IgD-negative memory B cell (primary cell): ENCODE results near the gene LRRC10. TPM values are rescaled to one million over a fixed set of nuclear protein-coding genes. Genes with fewer than 3 reads are reported as not detected.

Experiments
- H3K27ac Mint-ChIP-seq, 3 donors: one replicate each; pipeline ENCODE4 v1.8.0; 2020 to 2022; ENCODE audit warnings: mild to moderate bottlenecking in 3 of 3, mixed read lengths in 3 of 3, moderate library complexity in 1 of 3
- H3K27me3 Mint-ChIP-seq: one replicate; pipeline ENCODE4 v1.8.0; 2021; ENCODE audit warnings: mixed read lengths
- H3K36me3 Mint-ChIP-seq: one replicate; pipeline ENCODE4 v1.8.0; 2020; ENCODE audit warnings: mild to moderate bottlenecking, mixed read lengths
- H3K4me1 Mint-ChIP-seq, 3 donors: one replicate each; pipeline ENCODE4 v1.8.0; 2020 to 2022; ENCODE audit warnings: mixed read lengths in 3 of 3, mild to moderate bottlenecking in 1 of 3
- H3K4me3 Mint-ChIP-seq, 4 donors: one replicate each; pipeline ENCODE4 v1.8.0; 2020 to 2022; ENCODE audit warnings: mild to moderate bottlenecking in 4 of 4, mixed read lengths in 4 of 4, moderate library complexity in 3 of 4
- H3K9me3 Mint-ChIP-seq, 3 donors: one replicate each; pipeline ENCODE4 v1.8.0; 2020 to 2021; ENCODE audit warnings: mixed read lengths in 3 of 3, mild to moderate bottlenecking in 1 of 3
- polyA plus RNA-seq: library from polyadenylated mRNA; unstranded; fragments of 300-500 nt; fragmentation: Illumina TruSeq; gene quantifications from one replicate; pipeline ENCODE4 v1.2.3, GENCODE V29; 2021

LRRC10 gene
- polyA plus RNA-seq, 1 donor from 2014 or later = not detected

GRCh38 chr12:69600804-69601203 lies 9.9 kb downstream of the LRRC10 start:
- H3K36me3 Mint-ChIP-seq = peaks cover 18% of the 10 kb centered on the region

GRCh38 chr12:69598174-69598753 lies 12.4 kb downstream of the LRRC10 start:
- H3K9me3 Mint-ChIP-seq = no peaks in the 10 kb centered on the region
- no peaks in the 10 kb centered on the region for H3K27me3 Mint-ChIP-seq
- peaks cover 19% of the 10 kb centered on the region for H3K36me3 Mint-ChIP-seq
- H3K4me3 Mint-ChIP-seq = no peak overlapping the region
- peaks cover 0 to 1% (median 0%) of the 10 kb centered on the region in 3 donors for H3K4me1 Mint-ChIP-seq
- H3K27ac Mint-ChIP-seq = peak overlapping the region in 1 of 3 donors; percentile 13

More at GRCh38 chr12:69600804-69601203, 9.9 kb downstream of the LRRC10 start:
- Mint-ChIP-seq H3K9me3 (no peaks in the 10 kb centered on the region), H3K4me1 (peaks cover 0 to 1% (median 0%) of the 10 kb centered on the region in 3 donors), H3K27ac (no peak overlapping the region), H3K27me3 (no peaks in the 10 kb centered on the region), H3K4me3 (no peak overlapping the region)

GRCh38 chr12:69595689-69596088 lies 15.0 kb downstream of the LRRC10 start:
- Mint-ChIP-seq H3K9me3 (no peaks in the 10 kb centered on the region), H3K27ac (no peak overlapping the region), H3K36me3 (peaks cover 14% of the 10 kb centered on the region), H3K4me1 (peaks cover 0 to 3% (median 0%) of the 10 kb centered on the region in 3 donors), H3K27me3 (no peaks in the 10 kb centered on the region), H3K4me3 (no peak overlapping the region)

GRCh38 chr12:69589082-69589481 lies 21.6 kb downstream of the LRRC10 start:
- Mint-ChIP-seq H3K4me1 (peaks cover 5 to 12% (median 6%) of the 10 kb centered on the region in 3 donors), H3K9me3 (no peaks in the 10 kb centered on the region), H3K27ac (peak overlapping the region in 1 of 3 donors; percentile 52), H3K4me3 (peak overlapping the region in 1 of 4 donors; percentile 43), H3K27me3 (no peaks in the 10 kb centered on the region), H3K36me3 (peaks cover 7% of the 10 kb centered on the region)

GRCh38 chr12:69588527-69588926 lies 22.2 kb downstream of the LRRC10 start:
- H3K4me3 Mint-ChIP-seq = no peak overlapping the region
- peak overlapping the region in 1 of 3 donors; percentile 57 for H3K27ac Mint-ChIP-seq
- peaks cover 7% of the 10 kb centered on the region for H3K36me3 Mint-ChIP-seq

DNA sequence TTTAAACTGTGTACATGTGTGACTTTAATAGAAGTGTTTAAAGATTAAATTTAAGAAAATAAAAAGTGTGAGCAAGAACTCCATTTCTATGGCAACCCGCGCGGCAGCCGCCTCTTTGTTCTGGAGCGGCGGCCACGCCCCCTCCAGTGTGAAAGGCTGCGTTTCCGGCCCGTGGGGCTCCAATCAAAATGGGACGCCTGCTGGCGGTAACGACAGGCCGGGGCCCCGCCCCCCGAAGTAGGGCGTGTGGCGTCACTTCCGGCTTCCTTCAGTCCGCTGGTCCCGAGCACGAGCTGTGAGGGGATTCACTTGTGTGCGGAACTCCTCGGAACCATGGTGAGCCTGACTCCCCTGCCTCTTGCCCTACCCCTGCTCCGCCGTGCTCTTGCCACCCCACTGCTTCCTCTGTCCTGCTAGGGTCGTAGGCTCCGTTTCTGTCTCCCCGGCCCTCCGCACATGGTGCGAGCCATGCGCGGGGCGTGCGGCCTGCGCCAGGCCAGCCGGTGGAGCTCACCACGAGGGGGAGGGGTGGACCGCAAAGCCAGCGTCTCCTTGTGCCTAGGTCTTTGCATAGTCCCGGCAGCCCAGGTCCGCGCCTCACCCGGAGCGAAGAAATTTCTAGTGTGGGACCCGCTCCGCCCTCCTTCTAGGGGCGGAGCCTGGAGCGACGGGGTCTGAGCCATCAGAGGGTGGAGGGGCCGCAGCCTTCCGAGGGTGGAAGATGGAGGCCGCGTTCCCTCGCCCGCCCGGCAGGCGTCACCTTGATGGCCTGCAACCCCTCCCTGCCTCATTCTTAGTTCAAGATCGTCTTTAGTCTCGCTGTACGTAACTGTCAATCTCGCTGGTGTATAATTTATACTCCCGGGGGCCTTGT lies 25.3 kb downstream of the LRRC10 start, which contains the start of gene CCT2:
Gene CCT2, plus strand, starts transcription at position 271 of the 874 bp plus-strand sequence. Its CDS starts 63 bp downstream, at position 334.
- Mint-ChIP-seq H3K4me1 (peaks cover 7 to 16% (median 7%) of the 10 kb centered on the region in 3 donors), H3K27ac (peak within 1 kb of the TSS; percentile 98 to 99 (median 98)), H3K27me3 (no peaks in the 10 kb centered on the region), H3K9me3 (no peaks in the 10 kb centered on the region), H3K36me3 (peaks cover 2% of the 10 kb centered on the region), H3K4me3 (peak within 1 kb of the TSS; percentile 95 to 99 (median 98))

More at GRCh38 chr12:69588527-69588926, 22.2 kb downstream of the LRRC10 start:
- peaks cover 5 to 12% (median 8%) of the 10 kb centered on the region in 3 donors for H3K4me1 Mint-ChIP-seq
- H3K27me3 Mint-ChIP-seq = no peaks in the 10 kb centered on the region
- H3K9me3 Mint-ChIP-seq = no peaks in the 10 kb centered on the region

DNA sequence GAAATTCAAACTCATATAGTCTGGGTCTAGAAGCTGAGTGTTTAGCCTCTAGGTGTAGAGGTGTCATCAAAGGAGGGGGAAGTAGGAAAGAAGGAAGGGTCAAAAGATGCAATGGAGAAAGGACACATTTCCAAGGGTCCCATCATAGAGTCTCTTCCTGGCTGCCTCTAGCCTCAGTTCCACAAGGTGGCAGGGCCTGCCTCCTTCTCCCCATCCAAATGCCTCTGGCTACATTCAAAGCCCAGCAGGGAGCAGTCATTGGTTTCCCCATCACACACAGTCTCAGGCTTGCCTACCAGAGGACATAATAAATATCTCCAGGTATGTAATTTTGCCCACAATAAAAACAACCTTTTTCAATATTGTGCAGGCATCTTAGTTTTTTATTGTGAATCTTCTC lies 27.5 kb downstream of the LRRC10 start:
- Mint-ChIP-seq H3K27ac (peak overlapping the region in 1 of 3 donors; percentile 39), H3K36me3 (no peaks in the 10 kb centered on the region), H3K27me3 (no peaks in the 10 kb centered on the region), H3K4me3 (peak overlapping the region in 2 of 4 donors; percentile 79 to 81), H3K4me1 (peaks cover 7 to 16% (median 10%) of the 10 kb centered on the region in 3 donors), H3K9me3 (no peaks in the 10 kb centered on the region)

DNA sequence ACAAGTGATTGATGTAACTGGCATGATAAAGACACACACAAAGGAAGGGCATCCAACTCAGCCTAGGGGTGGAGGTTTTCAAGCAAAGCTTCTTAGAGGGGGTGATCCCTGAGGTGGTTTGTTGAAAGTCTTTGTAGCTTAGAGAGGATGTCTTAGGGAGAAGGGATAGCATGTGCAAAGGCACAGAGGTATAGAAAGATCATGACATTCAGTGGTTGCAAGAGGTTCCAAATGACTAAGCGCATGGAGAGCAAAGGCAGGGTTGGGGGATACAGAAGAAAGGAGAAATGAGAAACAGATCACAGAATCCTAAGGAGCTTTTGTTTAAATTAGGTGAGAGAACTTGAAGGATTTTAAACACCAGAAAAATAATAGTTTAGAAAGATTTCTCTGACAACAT lies 30.6 kb downstream of the LRRC10 start:
- Mint-ChIP-seq H3K9me3 (no peaks in the 10 kb centered on the region), H3K36me3 (no peaks in the 10 kb centered on the region), H3K27me3 (no peaks in the 10 kb centered on the region), H3K4me1 (peaks cover 2 to 5% (median 4%) of the 10 kb centered on the region in 3 donors), H3K4me3 (peak overlapping the region in 1 of 4 donors; percentile 53), H3K27ac (no peak overlapping the region)

DNA sequence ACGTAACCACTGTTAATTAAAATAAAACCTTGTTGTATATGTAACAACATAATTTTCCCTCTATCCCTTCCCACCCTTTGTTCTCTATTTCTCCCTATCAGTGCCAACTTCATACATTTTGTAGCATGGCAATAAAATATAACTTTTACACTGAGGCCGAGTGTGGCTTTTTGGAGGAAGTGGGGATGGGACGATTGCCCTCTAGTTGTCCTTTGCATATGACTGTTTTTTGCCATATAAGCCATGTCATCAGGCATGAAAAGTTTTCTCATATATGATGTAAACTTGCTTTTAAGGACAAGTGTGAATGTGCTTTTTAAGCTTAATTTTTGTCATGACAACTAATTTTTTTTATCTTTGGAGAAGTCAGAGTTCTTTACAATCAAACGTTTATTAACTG lies 31.7 kb downstream of the LRRC10 start:
- no peaks in the 10 kb centered on the region for H3K27me3 Mint-ChIP-seq
- no peak overlapping the region for H3K4me3 Mint-ChIP-seq
- H3K36me3 Mint-ChIP-seq = no peaks in the 10 kb centered on the region
- H3K9me3 Mint-ChIP-seq = no peaks in the 10 kb centered on the region
- H3K27ac Mint-ChIP-seq = no peak overlapping the region
- peaks cover 4 to 5% (median 5%) of the 10 kb centered on the region in 3 donors for H3K4me1 Mint-ChIP-seq

DNA sequence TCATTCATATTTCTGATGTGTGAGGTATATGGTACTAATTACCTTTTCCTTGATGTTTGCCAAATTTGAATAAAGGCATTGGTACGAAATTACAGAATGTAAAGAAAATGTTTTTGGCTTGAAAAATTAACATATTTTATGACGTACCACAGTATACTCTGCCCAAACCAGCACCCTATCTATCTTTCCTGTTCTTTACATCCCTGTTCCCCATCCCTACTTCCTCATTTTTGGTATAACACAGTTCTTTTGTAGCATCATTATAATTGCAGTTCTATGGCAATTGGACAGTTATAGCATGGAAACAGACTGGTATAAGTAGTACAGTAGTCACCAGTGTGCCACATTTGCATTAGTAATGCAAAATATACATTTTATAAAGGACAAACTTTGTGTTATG lies 32.4 kb downstream of the LRRC10 start:
- Mint-ChIP-seq H3K9me3 (no peaks in the 10 kb centered on the region), H3K27ac (no peak overlapping the region), H3K4me3 (no peak overlapping the region), H3K27me3 (no peaks in the 10 kb centered on the region), H3K4me1 (peaks cover 4 to 5% (median 4%) of the 10 kb centered on the region in 3 donors), H3K36me3 (no peaks in the 10 kb centered on the region)

- Mint-ChIP-seq H3K4me3 (no peak overlapping the region), H3K27me3 (no peaks in the 10 kb centered on the region), H3K4me1 (peaks cover 0 to 4% (median 3%) of the 10 kb centered on the region in 3 donors), H3K9me3 (no peaks in the 10 kb centered on the region), H3K36me3 (no peaks in the 10 kb centered on the region), H3K27ac (no peak overlapping the region)
Measured at GRCh38 chr12:69575346-69575745, 35.4 kb downstream of the LRRC10 start.

DNA sequence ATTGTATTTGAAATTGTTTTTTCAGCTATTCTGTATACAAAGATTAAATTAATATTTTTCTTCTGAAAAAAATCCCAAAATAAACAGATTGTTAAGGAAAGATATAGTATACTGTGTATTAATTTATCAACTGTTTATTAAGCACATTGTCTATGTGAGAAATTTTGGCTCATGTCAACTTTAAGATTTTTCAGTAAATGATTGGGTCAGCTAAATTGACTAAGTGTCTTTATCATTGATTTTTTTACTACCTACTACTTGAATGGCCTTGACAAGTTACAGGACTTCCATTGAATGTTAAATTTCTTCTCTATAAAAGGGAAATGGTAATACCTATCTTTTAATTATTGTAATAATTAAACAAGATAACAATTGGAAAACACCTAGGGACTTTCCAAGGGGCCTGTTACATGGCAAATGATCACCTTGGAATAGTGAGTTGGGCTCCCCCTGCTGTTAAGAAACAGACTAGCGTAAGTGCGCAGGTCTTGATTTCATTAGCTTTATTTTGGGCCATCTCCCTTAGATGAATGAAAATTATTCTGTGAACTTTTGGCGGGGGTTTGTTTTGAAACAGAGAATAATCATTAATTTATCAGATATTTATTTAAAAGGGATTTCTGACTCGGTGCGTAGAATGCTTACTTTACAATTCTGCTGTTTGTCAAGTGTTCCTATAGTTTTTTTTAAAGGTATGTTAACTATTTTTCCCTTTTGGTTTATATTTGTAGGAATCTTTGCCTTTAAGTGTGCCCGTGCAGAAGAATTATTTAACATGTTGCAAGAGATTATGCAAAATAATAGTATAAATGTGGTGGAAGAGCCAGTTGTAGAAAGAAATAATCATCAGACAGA lies 39.9 kb downstream of the LRRC10 start:
- H3K9me3 Mint-ChIP-seq = no peaks in the 10 kb centered on the region
- peak overlapping the region in 2 of 3 donors; percentile 18 to 54 for H3K27ac Mint-ChIP-seq
- H3K4me1 Mint-ChIP-seq = peaks cover 0 to 6% (median 4%) of the 10 kb centered on the region in 3 donors
- H3K27me3 Mint-ChIP-seq = no peaks in the 10 kb centered on the region
- no peaks in the 10 kb centered on the region for H3K36me3 Mint-ChIP-seq
- H3K4me3 Mint-ChIP-seq = no peak overlapping the region

- no peaks in the 10 kb centered on the region for H3K36me3 Mint-ChIP-seq
- H3K9me3 Mint-ChIP-seq = no peaks in the 10 kb centered on the region
- H3K4me3 Mint-ChIP-seq = no peak overlapping the region
- H3K27ac Mint-ChIP-seq = peak overlapping the region; percentile 22 to 90 (median 78)
- H3K4me1 Mint-ChIP-seq = peaks cover 0 to 6% (median 4%) of the 10 kb centered on the region in 3 donors
- H3K27me3 Mint-ChIP-seq = no peaks in the 10 kb centered on the region
Measured at GRCh38 chr12:69570000-69570516, 40.6 kb downstream of the LRRC10 start.

GRCh38 chr12:69569236-69569635 lies 41.5 kb downstream of the LRRC10 start:
- Mint-ChIP-seq H3K27me3 (no peaks in the 10 kb centered on the region), H3K9me3 (no peaks in the 10 kb centered on the region), H3K4me3 (no peak overlapping the region), H3K27ac (peak overlapping the region in 2 of 3 donors; percentile 6 to 74), H3K36me3 (no peaks in the 10 kb centered on the region), H3K4me1 (peaks cover 0 to 5% (median 4%) of the 10 kb centered on the region in 3 donors)
